Measurements from ENCODE around the gene NDC1.

Gene NDC1

DNA sequence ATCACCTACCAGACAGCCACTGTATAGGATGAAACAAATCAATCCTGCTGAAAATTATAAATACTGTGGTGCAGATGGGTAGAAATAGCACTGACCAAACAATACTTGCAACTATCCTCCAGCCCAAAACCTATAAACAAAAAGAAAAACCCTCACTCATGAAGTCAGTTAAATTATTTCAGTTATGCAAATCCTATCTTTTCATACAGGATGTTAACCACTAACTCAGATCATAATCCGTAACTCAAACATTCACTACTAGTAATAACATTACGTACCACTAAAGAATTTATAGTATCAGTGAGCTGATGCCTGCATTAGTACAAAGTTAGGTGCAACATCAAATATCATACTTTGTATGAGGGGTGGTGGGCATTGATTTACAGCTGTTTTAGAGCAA lies 2.6 kb downstream of the NDC1 start:
- DNase-seq, result no peak
- H3K4me3 Mint-ChIP-seq, result no peak overlapping the region
- peaks cover 39% of the 10 kb centered on the region for H3K36me3 Mint-ChIP-seq (ENCODE audit: low read depth)
- H3K9me3 Mint-ChIP-seq, result peaks cover 4% of the 10 kb centered on the region
- TF ChIP-seq CTCF (IDR thresholded peaks at IDR 0.05), result no peak
- peaks cover 20% of the 10 kb centered on the region for H3K4me1 Mint-ChIP-seq
- peaks cover 7% of the 10 kb centered on the region for H3K27me3 Mint-ChIP-seq (ENCODE audit: low read depth, poor library complexity)
- H3K27ac Mint-ChIP-seq, result no peak overlapping the region

GRCh38 chr1:53834776-53835175 lies 3.3 kb downstream of the NDC1 start:
- Mint-ChIP-seq H3K36me3 (ENCODE audit: low read depth) (peaks cover 40% of the 10 kb centered on the region), H3K4me1 (peaks cover 20% of the 10 kb centered on the region), H3K4me3 (no peak overlapping the region), H3K27ac (no peak overlapping the region), H3K27me3 (ENCODE audit: low read depth, poor library complexity) (peaks cover 7% of the 10 kb centered on the region), H3K9me3 (peaks cover under 1% of the 10 kb centered on the region)
- no peak for TF ChIP-seq CTCF (IDR thresholded peaks at IDR 0.05)
- DNase-seq, result no peak

GRCh38 chr1:53833393-53833792 lies 4.7 kb downstream of the NDC1 start:
- H3K27me3 Mint-ChIP-seq (ENCODE audit: low read depth, poor library complexity), result no peaks in the 10 kb centered on the region
- no peak for TF ChIP-seq CTCF (IDR thresholded peaks at IDR 0.05)
- peak overlapping the region; percentile 32 for H3K27ac Mint-ChIP-seq
- H3K4me3 Mint-ChIP-seq, result no peak overlapping the region
- no peaks in the 10 kb centered on the region for H3K9me3 Mint-ChIP-seq
- no peak for DNase-seq
- H3K4me1 Mint-ChIP-seq, result peaks cover 20% of the 10 kb centered on the region
- peaks cover 44% of the 10 kb centered on the region for H3K36me3 Mint-ChIP-seq (ENCODE audit: low read depth)

DNA sequence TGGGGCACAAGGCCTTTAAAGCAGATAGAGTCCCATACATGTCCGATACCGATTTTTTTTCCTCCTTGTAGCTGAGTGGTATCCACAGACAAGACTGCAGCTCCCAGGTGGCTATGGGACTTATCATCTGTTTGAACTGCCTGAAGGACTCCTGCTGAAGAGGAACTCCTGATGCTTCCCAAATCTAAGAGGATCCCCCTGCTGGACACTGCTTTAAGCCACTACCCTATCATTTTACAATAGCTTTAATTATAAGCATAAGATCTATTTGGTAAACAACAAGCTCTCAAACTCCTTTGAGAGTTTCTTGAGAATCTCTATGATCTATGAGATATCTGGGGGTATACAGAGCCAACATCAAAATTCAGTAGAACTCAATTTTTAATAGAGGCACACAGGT lies 11.7 kb downstream of the NDC1 start:
- no peaks in the 10 kb centered on the region for H3K9me3 Mint-ChIP-seq
- no peaks in the 10 kb centered on the region for H3K4me1 Mint-ChIP-seq
- no peak overlapping the region for H3K27ac Mint-ChIP-seq
- no peak overlapping the region for H3K4me3 Mint-ChIP-seq
- peaks cover 30% of the 10 kb centered on the region for H3K36me3 Mint-ChIP-seq (ENCODE audit: low read depth)
- TF ChIP-seq CTCF (IDR thresholded peaks at IDR 0.05), result no peak
- DNase-seq, result no peak
- no peaks in the 10 kb centered on the region for H3K27me3 Mint-ChIP-seq (ENCODE audit: low read depth, poor library complexity)

GRCh38 chr1:53825306-53825705 lies 12.8 kb downstream of the NDC1 start:
- Mint-ChIP-seq H3K4me1 (no peaks in the 10 kb centered on the region), H3K9me3 (no peaks in the 10 kb centered on the region), H3K4me3 (no peak overlapping the region), H3K27ac (no peak overlapping the region), H3K27me3 (ENCODE audit: low read depth, poor library complexity) (no peaks in the 10 kb centered on the region), H3K36me3 (ENCODE audit: low read depth) (peaks cover 35% of the 10 kb centered on the region)
- no peak for DNase-seq
- TF ChIP-seq CTCF (IDR thresholded peaks at IDR 0.05), result no peak

DNA sequence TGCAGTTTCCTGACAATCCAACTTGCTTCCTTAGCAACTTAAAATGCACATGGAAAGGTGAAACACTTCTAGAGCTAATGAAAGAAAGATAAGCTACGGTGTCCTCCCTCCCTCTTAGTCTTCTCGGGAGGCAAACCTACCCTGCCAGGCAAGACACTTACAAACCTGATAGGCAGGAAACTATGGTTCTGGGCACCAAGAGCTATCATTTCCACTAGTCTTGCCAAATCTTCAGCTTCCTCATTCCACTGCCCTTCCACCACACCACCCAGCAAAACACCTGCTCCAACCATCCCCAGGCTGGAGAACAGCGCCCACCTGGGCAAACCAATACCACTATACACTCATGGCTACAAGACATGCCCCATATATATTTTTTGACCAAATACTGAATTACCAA lies 15.2 kb downstream of the NDC1 start:
- H3K27me3 Mint-ChIP-seq (ENCODE audit: low read depth, poor library complexity), result no peaks in the 10 kb centered on the region
- H3K4me3 Mint-ChIP-seq, result no peak overlapping the region
- H3K27ac Mint-ChIP-seq, result no peak overlapping the region

More for the DNA sequence above, 15.2 kb downstream of the NDC1 start:
- no peaks in the 10 kb centered on the region for H3K4me1 Mint-ChIP-seq
- no peak for DNase-seq
- no peaks in the 10 kb centered on the region for H3K9me3 Mint-ChIP-seq
- no peak for TF ChIP-seq CTCF (IDR thresholded peaks at IDR 0.05)
- H3K36me3 Mint-ChIP-seq (ENCODE audit: low read depth), result peaks cover 53% of the 10 kb centered on the region
